NCI-H146 treated with DMSO at 0.1 percent for 48 hours (cell line): ENCODE measurements around the gene KLK8.
A peak's percentile ranks its signal among the peaks of the same experiment; 100 is the strongest.
"Not testable (repeated sequence)": the region's sequence is repeated elsewhere in the genome, so short reads cannot be mapped to it uniquely, and the experiment has no call there.

Source experiments
- DNase-seq: peaks from one replicate; lab custom pipeline; 2025; ENCODE audit not compliant: unreplicated experiment; lab: John Stamatoyannopoulos, UW

Gene KLK8

DNA sequence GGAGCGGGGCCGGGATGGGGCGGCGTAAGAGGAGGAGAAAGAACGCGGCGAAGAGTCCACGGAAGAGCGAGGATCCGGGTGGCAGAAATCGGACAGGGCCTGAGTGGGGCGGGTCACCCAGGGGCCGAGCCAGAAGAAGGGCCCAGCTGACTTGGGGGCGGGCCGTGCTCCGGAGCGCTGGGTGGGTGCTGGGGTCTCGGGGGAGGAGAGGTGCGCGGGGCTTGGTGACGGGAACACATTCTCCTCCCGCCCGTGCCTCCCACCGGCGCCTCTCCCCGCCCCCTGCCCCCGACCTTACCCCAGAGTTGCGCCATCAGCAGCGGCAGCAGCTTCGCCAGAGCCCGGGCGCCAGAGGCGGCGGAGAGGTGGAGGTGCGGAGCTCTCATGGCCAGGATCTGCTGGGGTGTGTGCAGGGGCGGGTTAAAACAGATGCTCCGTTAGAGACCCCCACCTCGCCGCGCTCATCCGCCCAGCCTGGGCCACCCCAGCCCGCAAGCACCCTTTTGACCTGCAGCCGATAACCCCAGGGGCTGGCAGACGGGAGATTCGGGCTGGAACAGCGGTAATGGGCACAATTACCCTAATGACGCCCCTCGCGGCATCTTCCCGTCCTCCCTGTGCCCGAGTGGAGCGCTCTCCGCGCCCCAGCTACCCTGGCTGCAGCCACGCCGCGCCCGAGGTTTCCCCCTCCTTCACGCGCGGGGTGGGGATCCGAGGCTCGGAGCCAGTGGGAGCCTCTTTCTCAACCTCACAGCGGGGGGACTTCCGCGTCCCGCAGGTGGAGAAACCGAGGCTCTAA lies 17.5 kb upstream of the KLK8 start:
- DNase-seq: no peak

DNA sequence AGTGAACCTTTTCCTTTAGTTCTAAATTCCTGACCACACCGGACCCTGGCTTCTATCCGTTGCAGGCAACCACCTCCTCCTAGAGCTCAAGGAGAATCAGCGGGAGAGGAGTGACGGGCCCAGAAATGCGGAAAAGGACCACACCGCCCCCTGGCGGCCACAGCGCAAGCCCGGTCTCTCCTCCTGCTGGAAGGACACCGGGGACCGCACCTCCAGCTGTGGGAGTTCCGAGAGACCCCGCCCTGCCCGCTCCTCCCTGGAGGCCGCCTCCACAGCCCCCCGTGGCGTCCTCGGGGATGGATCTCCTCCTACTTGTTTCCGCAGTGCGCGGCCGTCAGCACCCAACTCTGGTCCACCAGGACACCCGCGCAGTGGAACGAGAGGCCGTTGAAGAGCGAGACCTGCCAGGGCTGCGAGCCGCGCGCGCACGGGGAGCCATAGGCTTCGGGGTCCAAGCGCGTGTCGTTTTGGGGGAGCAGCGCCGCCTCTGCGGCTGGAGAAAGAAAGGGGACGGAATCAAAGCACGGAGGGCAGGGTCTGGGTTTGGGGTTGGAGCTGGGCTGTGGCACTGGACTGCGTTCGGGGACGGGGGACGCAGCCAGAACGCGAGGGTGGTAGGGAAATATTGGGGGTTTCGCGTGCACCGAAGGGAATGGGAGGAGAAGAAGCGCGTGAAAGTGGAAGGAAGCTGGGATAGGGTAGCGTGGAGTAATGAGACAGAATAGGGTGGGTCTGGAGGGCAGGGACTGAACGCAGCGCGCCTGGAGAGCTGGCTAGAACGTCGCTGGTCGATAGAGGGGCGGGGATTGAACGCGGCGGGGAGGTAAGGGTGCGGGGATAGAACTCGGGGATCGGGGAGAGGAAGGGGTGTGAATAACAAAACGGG lies 15.6 kb upstream of the KLK8 start:
- peak; percentile 26 for DNase-seq

DNA sequence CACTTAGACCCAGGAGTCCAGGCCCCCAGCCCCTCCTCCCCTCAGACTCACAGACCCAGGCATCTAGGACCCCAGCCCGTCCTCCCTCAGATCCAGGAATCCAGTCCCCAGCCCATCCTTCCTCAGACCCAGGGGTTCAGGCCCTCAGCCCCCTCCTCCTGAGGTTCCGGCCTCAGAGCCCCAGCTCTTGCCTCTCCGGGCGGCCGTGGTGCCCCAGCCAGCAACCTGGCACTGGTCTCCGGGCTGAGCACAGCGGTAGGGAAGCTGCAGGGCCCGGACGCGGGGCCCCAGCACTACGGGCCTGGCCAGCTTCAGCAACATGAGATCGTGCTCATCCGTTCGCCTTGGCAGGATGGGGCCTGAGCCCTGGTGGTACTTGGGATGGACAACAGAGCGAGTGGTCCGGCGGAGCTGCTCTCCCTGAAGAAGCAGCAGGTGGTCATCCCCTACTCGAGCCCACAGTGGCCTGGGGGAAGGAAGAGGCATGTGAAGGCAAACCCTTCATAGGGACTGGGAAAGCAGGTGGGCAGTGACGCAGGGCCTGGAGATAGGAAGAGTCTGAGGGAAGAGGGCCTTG lies 14.4 kb upstream of the KLK8 start:
- DNase-seq: no peak

DNA sequence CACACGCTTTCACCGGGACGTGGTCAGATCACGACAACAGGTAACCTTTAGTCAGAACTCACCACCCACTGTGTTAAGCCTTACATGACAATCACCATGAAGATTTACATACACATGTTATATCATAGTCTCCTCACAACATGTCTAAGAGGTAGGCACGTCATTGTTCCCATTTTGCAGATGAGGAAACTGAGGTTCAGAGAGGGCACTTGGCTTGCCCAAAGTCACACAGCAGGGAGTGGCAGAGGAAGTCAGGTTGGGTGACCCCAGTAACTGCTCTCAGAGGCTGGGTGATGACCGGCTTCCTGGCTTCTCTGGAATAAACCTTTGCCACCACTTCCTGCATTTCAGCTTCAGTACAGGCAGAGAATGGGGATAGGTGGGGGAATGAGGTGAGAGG lies 12.8 kb upstream of the KLK8 start:
- DNase-seq: no peak

DNA sequence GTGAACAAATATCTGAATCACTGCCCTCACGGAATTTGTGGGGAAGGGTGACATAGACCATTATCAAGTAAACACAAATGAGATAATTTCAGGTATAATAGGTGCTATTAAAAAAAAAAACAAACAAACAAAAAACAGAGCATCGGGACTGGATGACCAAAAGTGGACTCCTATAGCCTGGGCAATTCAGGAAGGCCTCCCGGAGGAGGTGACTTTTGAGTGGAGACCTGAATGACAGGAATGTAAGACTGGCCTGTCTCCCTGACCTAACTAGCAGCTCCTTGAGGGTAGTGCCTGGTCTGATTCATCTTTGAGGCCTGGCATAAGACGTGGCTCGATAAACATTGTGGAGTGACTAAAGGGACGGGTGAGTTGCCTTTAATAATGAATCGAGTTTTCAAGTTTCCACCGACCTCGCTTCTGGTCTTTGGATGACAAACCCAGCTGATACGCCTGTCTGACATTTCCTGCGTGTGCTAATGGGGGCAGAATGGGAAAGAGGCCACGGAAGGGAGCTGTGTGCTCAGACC lies 11.3 kb upstream of the KLK8 start:
- no peak for DNase-seq

DNA sequence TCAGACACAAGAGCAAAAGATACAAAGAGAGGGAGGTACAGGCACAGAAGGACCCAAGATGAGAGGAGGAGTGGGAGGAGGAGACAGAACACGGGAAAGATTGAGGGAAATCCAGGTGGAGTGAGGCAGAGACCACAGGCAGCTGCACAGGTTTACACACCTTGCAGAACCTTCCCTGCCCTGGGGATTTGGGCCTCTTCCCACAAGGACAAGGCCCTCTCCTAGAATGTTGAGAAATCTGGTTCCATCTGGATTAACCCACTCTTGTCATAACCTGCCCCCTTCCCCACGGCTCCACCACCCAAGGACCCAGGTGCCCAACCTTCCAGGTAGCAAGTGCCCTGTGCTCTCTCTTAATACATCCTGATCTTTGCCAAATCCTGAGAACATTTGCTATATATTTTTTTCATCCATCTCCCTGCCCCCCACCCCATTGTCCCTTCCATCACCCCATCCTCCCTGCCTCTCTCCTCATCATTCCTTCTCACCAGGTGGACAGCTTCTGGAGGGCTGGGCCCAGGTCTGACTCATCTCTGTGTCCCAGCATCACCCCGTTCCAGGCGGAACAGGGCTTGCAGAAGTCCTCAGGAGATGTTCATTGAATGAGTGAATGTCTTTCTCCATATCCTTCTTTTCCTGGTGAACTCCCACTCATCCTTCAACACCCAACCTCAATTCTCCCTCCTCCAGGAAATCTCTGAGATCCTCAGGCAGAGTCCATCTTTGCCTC lies 8.8 kb upstream of the KLK8 start:
- DNase-seq: no peak

DNA sequence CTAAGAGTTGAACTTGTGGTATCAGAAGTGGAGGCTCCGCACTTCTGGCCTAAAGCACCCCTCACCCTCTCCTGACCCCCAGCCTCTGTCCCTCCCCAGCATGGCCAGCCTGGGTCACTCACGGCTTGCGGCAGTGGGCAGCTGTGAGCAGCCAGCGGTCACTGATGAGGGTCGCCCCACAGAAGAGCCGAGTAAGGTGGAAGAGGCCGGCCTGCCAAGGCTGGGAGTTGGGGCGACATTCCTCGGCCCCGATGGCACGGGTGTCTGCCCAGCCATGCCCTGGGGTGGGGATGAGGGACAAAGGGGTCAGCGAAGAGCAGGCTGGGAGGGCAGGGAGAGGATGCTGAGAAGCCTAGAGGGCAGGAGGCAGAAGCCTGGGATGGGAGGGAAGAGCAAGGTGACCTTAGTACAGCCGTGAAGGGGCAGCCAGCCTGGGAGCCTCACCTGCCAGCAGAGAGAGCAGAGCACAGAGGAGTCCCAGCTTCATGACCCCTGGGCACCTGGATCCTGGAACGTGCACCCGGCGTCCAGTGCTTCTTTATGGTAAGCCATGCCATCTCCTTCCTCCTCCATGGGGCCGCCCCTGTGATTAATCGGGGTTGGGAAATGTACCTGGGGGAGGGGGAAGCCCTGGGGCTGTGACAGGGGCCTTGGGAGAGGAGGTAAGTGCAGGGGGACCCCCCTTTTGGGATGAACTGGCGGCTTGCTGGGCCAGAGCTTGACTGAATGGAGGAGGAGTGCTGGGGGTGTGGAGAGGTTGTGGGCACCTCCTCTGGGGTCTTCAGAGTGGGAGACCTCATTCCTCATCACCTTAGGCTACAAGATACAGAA lies 7.9 kb upstream of the KLK8 start:
- no peak for DNase-seq

DNA sequence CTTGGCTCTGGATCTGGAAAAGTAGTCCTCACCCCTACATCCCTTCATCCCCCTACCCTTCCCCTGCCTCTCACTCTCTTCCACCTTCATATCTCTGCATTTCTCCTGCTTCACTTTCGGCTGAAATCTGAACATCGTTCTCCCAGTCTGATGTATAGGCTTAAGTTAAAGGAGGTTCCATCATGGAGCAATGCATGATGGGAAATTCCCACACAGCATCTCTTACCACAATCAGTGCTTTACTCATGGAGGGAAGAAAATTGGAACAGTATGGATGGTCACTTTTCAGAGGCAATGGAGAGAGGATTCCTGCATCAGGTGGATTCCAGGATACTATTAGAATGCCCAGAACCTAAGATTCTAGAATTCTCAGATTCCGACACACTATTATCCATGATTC lies 6.1 kb upstream of the KLK8 start:
- DNase-seq: no peak

DNA sequence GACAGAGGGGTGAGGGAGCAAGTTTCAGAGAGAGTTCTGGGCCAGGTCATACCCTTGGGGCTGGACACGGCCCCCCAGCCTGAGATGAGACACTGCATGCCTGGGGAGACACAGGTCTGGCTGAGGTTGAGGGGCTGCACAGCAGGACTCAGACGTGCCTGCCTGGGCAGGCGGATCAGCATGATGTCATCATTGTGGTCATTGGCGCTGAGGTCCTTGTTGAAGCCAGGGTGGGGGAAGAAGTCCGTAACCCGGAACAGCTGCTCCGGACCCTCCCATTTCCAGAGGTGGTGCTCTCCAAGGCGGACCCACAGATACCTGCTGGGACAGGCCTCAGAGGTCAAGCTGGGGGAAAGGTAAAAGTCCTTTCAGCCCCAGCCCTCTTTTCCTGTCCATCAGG lies 5.0 kb upstream of the KLK8 start:
- DNase-seq: no peak

DNA sequence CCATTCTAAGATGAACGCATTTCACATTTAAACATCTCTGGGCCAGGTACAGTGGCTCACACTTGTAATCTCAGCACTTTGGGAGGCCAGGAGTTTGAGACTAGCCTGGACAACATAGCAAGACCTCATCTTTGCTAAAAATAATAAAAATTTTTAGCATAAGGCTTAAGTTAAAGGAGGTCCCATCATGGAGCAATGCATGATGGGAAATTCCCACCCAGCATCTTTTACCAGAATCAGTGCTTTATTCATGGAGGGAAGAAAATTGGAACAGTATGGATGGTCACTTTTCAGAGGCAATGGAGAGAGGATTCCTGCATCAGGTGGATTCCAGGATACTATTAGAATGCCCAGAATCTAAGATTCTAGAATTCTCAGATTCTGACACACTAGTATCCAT lies 3.8 kb upstream of the KLK8 start:
- no peak for DNase-seq

DNA sequence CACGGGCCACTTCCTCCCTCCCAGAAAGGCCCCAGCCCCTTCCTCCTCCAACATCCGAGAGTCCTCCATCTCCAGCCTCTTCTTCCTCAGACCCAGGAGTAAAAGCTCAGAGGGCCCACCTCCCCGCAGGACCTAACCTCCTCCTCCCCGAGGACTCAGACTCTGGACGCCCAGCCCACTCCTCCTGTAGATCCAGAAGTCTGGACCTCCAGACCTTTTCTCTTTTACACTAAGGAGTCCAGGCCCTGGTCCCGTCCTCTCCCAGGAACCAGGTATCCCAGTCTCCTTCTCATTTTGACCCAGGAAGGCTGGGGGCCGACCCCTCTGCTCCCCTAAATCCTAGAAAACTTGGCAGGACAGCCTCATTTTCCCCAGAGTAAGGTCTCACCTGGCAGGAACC lies 1.9 kb upstream of the KLK8 start:
- no peak for DNase-seq

DNA sequence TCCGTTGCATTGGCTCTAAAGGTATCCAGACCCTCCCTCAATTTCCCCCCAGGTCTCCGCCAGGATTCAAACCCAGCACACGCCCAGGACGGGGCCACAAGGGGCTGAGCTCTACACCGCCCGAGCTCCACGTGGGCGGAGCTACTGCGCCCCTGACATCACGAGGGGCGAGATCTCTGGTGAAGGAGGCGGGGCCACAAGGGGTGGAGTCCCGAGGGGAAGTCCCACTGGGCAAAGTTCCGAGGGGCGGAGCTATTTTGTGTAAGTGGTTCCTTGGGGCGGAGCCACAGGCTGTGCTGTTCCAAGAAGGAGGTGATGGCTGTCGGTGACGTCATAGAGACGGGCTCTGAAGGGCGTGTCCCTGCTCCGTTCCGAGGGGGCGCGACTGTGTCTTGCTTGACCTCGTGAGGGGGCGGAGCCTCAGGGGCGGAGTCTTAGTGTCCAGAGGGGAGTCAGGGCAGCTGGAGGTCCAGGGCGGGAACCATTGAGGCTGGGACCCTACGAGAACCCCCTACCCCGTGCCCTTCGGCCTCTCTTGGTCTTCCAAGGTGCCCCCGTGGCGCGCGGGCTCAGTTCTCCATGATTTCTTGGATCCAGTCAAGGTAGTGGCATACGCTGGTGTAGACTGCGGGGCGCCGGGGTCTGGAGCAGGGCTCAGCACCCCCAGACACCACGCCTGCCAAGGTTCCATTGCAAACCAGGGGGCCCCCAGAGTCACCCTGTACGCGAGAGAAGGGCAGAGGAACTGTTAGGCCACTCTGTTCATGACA lies 1.3 kb upstream of the KLK8 start:
- DNase-seq: no peak

DNA sequence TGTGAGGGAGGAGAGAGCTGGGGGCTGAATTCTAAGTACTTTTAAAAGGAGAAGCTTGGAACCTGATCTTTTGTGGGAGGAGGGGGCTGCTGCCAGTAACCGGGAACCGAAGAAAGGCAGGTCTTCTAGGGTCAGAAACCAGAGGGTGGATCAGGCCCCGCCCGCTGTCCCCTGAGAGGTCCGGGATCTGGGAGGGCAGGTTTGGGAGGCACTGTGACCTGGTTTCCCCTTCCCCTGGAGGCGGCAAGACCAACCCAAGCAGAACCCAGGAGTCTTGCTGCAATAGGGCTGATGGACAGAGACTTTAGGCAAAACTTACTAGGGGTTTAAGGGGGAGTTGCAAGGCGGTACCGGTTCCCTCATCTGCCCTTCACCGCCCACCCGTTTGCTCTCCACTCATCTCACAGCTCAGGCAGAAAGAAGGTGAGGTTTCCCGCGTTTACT lies 707 bp upstream of the KLK8 start:
- DNase-seq: no peak

DNA sequence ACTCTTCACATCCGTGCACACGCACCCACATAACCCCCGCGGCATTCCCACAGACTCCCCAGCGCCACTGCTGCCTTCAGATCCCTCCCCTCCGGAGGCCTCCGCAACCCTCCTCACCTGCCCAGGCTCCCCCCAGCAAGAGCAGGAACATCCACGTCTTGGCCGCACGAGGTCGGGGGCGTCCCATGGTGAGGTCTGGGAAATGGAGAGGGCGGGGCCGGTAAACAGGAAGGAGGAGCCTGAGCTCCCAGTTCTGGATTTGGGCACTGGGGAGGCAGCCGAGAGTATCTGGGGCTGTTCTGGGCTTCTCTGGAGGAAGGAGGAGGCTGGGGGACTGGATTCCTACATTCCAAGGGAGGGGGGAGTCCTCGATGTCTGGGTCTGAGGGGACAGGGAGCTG lies 423 bp downstream of the KLK8 start:
- DNase-seq: no peak

DNA sequence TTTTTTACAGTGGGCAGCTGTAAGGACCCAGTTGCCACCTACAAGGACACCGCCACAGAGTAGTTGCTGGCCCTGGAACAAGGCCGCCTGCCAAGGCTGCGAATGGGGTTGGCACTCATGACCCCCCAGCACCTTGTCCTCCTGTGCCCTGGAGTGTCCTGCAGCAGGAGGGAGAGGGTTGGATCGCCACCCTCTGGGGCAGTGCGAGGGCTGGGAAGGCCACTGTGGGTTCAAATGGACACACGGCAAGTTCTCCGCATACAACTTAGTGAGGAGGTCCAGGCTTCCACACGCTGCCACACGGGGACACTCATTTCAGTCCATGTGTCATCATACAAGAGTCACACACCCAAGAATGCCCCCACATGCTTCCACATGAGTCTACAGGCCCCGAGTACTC lies 978 bp downstream of the KLK8 start:
- DNase-seq: no peak

DNA sequence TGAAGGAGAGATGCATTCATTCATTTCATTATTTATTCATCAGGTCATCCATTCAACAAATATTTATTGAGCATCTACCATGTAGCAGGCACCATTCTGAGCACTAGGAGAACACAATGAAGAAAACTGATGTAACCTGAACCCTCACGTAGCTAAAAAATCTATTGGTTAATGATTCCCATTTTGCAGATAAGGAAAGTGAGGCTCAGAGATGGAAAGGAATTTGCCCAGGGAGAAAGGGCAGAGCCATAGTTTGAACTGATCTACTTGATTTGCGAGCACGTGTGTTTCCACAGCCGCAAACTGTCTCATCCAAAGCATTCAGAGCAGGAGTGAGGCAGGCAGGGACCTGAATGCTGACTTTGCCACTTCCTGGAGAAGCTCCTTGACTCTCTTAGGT lies 2.7 kb downstream of the KLK8 start:
- no peak for DNase-seq

DNA sequence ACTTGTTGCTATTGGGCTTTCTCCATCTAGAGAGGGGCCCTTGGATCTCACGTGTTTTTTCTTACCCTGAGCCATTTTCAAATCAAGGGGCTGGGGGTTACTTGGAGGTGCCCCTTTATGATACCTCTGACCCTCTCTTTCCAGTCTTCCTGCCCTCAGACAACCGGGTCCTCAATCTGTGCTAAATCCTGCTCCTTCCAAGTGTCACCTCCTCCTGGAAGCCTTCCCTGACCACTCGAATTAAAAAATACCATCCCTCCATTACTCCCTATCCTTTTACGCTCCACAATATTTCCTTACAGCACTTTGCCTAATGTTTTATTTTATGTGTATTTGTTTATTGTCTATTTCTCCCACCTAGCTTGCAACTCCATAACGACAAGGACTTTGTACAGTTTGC lies 3.3 kb downstream of the KLK8 start:
- no peak for DNase-seq

DNA sequence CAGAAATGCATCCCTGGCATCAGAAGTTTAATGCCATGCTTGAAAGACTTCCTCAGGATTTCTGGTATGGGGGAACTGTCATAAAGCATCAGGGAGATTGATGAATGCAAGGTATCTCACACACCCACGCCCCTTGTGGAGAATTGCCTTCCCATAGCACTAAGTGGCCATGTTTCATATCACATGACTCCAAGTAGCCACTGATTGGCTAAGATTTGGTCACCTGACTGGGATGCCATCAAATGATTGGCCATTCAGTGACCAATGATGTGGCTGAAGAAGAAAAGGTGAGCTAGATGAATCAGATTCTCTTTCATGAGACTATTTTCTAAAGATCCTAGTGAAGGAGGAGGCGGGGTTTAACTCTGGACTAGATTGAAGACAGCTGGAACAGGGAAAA lies 7.3 kb downstream of the KLK8 start:
- no peak for DNase-seq

DNA sequence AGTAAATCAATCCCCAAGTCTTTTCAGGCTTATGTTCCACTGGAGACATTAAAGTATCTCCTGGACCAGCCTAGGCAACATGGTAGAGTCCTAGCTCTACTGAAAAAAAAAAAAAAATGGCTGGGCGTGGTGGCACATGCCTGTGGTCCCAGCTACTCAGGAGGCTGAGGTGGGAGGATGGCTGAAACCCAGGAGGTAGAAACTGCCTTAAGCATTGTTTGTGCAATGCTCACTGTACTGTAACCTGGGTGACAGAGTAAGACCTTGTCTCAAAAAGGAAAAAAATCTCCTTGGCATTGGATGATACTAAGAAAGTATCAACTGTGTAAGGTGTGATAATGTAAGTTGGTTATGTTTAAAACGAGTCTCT lies 8.8 kb downstream of the KLK8 start:
- DNase-seq: no peak

DNA sequence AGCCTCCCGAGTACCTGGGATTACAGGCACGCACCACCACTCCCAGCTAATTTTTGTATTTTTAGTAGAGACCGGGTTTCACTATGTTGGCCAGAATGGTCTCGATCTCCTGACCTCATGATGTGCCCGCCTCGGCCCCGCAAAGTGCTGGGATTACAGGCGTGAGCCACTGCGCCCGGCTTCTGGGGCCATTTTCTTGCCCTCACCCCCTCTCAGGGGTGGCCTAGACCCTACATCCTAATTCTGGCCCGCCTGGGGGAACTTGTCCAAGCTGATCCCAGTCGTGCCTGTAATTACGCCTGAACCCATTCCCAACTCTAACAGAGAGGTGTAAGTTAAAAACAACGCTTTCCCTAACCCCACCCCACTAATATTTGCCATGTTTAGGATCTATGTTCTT lies 17.0 kb downstream of the KLK8 start:
- not testable (repeated sequence) for DNase-seq
